KOPT-K1 (cell line): ENCODE measurements around the gene PRRG2.

Source experiments
- H3K27ac ChIP-seq: fragments of 200-600 bp; sonication (generic); 2 replicates; pipeline ENCODE4 v1.5.1; 2016; ENCODE audit warnings: antibody characterized with exemption, mild to moderate bottlenecking, low read depth, low read length; ENCODE audit not compliant: poor library complexity, severe bottlenecking
- H3K36me3 ChIP-seq: fragments of 200-600 bp; sonication (generic); 2 replicates; pipeline ENCODE4 v1.5.1; 2017; ENCODE audit warnings: antibody characterized with exemption, mild to moderate bottlenecking, low read length, moderate library complexity; ENCODE audit not compliant: insufficient read depth
- H3K9me3 ChIP-seq: fragments of 200-600 bp; sonication (generic); 2 replicates; pipeline ENCODE4 v1.5.1; 2017; ENCODE audit warnings: antibody characterized with exemption, low read length, mild to moderate bottlenecking; ENCODE audit not compliant: insufficient read depth, poor library complexity, severe bottlenecking

Gene PRRG2

DNA sequence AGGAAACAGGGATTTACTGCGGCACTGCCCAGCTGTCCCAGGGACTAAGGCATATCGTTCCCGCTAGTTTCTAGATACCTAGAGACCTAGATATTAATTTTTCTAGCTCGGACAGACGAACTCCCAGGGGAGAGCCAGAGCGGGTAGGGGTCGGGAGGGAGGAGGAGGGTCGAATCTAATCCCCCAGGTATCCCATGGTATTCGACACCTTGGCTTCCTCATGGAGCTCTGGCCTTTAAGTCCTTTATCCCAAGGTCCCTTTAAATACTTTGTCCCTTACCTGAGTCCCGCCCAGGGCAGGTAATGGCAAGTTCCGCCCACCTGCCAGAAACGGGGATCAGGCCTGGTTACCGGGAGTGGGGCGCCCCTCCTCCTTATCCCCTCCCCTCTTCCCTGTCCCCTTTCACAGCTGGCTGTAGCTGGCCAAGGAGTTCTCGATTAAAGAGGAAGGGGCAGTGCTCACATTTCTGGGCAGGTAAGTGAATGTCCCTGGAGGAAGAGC, at the start of gene PRRG2:
Gene PRRG2, plus strand, starts transcription at position 310 of the 502 bp plus-strand sequence. CDS start 1,904 bp downstream, outside the sequence.
- peak within 1 kb of the TSS; percentile 82 for H3K27ac ChIP-seq
- H3K36me3 ChIP-seq: peaks cover 6% of the 10 kb centered on the region; the same call in 1 of the 2 replicates
- H3K9me3 ChIP-seq: no peaks in the 10 kb centered on the region

DNA sequence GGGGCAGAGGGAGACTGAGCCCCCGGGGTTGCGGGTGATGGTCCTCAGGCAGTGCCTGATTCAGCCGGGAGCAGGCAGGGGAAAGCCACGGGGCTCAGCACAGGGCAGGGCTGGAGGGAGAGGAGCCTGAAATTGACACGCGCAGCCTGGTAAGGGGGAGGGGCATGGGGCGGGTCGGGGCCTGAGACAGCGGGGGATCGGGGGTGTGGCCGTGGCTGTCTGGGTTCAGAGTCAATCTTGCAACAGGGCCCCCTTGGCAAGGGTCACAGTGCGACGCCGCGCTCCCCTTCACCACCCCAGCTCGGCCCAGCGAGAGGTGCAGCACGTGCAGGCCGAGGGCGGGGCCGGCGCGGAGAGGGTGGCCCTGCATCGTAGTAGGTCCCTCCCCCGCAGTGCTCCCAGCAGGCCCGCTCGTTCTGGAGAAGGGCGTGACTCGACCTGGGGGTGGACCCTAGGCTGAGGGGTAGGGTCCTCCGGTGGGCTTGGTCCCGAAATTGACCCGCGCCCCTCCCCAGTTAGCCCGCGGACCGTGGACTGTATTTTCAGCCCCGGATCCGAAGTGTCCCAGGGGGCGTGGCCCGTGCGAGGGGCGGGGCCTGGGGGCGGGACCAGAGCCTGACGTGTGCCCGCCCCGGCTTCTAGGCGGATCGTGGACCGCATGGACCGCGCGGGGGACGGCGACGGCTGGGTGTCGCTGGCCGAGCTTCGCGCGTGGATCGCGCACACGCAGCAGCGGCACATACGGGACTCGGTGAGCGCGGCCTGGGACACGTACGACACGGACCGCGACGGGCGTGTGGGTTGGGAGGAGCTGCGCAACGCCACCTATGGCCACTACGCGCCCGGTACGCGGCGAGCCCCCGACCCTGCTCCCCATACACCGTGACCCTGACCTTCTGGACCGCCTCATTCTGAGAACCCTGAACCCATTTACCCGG, 47.3 kb upstream of the PRRG2 start:
- Histone ChIP-seq H3K27ac (no peak overlapping the region), H3K9me3 (no peaks in the 10 kb centered on the region), H3K36me3 (no peaks in the 10 kb centered on the region)

DNA sequence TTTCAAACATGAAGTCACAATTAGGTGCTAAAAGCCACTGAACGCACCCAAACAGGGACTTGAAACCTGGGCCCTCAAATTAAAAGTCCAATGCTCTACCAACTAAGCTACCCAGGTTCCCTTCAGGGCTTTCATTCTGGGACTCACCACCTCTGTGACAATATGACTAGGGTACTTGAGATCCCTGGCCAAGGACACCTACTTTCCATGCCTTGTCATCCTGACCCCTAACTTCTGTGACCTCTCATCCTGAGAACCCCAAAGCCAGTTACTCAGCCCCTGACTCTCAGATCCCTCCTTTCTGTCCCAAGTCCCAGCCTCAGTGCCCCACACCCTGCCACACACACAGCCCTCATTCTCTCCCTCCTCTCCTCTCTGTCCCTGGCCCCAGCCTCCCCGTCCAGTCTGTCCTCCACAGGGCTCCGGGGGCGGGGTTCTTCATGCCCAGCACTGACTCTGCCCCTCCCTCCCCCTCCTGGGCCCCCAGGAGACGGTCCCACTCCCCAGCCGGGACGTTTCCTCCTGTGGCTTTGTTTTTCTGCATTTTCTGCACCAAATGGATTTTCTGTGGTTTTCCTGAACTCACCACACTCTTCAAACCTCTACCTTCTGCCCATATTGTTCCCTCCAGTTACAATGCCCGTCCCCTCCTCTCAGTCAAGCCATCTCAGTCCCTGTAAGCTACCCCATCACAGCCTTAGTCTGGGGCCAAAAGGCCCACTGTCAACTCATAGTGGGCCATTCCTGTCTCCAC, 46.3 kb upstream of the PRRG2 start:
- peak overlapping the region; percentile 2 for H3K27ac ChIP-seq
- H3K9me3 ChIP-seq: no peaks in the 10 kb centered on the region
- H3K36me3 ChIP-seq: no peaks in the 10 kb centered on the region

DNA sequence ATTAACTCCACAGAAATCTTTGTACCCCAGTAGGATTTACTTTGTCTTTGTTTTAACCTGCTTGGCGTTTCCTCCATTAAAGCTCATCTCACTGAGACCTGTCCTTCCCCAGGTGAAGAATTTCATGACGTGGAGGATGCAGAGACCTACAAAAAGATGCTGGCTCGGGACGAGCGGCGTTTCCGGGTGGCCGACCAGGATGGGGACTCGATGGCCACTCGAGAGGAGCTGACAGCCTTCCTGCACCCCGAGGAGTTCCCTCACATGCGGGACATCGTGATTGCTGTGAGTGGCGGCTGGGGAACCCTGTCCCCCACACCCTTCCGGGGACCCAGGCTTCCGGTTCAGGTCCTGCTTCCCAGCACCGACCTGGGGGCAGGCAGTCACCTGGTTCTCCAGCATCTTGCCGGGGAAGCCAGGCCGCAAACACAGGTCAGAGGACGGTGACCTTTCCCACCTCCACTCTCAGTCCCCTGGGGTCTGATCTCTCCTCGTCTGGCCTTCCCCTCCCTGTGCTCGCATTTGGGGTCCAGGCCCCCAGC, 44.1 kb upstream of the PRRG2 start:
- Histone ChIP-seq H3K27ac (no peak overlapping the region), H3K36me3 (no peaks in the 10 kb centered on the region), H3K9me3 (no peaks in the 10 kb centered on the region)

DNA sequence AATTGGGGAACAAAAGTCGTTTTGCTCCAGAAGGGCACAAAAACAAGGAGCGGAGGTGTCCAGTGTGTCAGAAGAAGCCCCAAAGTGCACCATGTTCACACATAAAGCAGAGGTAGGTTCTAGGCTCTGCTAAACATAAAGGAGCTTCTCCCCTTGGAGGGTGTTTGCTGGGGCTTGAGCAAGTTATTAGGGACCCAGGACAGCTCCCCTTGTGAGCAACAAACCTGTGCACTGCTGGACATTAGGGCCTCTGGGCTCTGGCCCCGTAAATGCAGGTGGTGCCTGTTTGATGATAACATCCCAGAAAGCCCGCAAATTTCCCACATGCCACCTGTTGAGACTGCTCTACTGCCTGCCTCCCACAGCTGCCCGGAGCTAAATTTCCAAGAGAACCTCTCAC, 42.5 kb upstream of the PRRG2 start:
- H3K9me3 ChIP-seq: no peaks in the 10 kb centered on the region
- no peaks in the 10 kb centered on the region for H3K36me3 ChIP-seq
- no peak overlapping the region for H3K27ac ChIP-seq

DNA sequence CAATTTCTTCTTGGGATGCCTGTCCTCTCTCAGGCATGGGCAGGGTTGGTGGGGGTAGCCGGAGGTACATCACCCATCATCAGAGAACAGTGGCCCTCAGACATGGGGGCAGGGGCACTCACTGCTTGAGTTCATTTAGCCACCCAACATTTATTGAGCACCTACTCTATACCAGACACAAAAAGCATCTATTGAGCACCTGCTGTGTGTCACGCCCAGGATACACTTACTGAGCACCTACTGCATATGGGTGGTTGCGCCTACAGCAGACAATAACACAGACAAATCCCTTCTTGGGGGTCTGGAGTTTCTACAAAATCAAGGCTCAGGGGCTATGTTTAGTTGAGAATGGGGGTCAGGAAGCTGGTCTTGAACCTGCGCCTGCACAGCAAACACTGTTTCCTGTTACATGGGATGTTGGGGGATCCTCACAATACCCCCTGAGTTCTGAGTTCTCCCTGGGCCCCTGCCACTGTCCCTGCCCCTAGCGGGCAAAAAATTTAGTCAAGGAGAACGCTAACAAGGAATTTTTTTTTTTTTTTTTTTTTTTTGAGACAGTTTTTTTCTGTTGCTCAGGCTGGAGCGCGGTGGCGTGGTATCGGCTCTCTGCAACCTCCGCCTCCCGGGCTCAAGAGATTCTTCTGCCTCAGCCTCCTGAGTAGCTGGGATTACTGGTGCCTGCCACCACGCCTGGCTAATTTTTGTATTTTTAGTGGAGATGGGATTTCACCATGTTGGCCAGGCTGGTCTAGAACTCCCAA, 41.7 kb upstream of the PRRG2 start:
- Histone ChIP-seq H3K27ac (no peak overlapping the region), H3K36me3 (no peaks in the 10 kb centered on the region), H3K9me3 (no peaks in the 10 kb centered on the region)

DNA sequence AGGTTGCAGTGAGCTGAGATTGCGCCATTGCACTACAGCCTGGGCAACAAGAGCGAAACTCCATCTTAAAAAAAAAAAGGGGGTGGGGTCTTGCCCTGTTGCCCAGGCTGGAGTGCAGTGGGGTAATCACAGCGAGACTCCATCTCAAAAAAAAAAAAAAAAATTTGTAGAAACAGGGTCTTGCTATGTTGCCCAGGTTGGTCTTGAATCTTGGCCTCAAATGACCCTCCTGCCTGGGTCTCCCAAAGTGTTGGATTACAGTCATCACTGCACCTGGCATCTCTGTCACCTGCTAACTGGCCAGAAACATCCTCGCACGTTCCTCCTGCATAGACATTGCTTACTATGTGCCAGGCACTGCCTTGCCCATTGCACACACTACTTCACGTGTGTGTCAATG, 39.2 kb upstream of the PRRG2 start:
- H3K9me3 ChIP-seq: no peaks in the 10 kb centered on the region
- no peaks in the 10 kb centered on the region for H3K36me3 ChIP-seq
- no peak overlapping the region for H3K27ac ChIP-seq

DNA sequence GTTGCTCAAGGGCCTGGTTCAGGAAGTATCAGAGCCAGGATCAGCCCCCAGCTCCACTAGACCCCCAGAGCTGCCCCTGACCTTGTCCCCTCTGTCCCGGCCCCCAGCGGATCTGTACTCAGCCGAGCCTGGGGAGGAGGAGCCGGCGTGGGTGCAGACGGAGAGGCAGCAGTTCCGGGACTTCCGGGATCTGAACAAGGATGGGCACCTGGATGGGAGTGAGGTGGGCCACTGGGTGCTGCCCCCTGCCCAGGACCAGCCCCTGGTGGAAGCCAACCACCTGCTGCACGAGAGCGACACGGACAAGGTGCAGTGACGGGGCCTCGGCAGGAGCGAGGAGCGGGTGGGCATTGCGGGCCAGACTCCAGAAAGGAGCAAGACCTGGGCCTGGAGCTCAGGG, 38.7 kb upstream of the PRRG2 start:
- Histone ChIP-seq H3K27ac (no peak overlapping the region), H3K36me3 (no peaks in the 10 kb centered on the region), H3K9me3 (no peaks in the 10 kb centered on the region)

DNA sequence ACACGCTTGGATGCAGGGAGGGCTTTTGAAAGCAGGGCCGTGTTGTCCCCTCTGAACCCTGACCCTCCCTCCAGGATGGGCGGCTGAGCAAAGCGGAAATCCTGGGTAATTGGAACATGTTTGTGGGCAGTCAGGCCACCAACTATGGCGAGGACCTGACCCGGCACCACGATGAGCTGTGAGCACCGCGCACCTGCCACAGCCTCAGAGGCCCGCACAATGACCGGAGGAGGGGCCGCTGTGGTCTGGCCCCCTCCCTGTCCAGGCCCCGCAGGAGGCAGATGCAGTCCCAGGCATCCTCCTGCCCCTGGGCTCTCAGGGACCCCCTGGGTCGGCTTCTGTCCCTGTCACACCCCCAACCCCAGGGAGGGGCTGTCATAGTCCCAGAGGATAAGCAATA, 38.1 kb upstream of the PRRG2 start:
- Histone ChIP-seq H3K36me3 (no peaks in the 10 kb centered on the region), H3K9me3 (no peaks in the 10 kb centered on the region), H3K27ac (no peak overlapping the region)

DNA sequence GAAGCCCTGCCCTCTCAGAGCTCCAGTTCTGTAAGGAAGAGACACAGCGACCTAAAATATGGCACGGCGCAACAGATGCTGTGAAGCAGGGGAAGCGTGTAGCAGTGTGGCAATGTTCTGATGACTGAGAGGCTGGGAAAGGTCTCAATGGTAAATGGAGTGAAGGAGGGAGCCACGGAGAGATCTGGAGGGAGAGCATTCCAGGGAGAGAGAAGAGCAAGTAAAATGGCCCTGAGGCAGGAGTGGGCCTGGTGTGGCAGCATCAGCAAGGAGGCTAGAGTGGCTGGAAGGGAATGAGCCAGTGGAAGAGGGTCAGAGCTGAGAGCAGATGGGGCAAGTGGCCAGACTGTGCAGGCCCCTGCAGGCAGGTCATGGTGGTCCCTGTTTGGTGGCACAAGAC, 37.0 kb upstream of the PRRG2 start:
- no peaks in the 10 kb centered on the region for H3K36me3 ChIP-seq
- no peaks in the 10 kb centered on the region for H3K9me3 ChIP-seq
- no peak overlapping the region for H3K27ac ChIP-seq

DNA sequence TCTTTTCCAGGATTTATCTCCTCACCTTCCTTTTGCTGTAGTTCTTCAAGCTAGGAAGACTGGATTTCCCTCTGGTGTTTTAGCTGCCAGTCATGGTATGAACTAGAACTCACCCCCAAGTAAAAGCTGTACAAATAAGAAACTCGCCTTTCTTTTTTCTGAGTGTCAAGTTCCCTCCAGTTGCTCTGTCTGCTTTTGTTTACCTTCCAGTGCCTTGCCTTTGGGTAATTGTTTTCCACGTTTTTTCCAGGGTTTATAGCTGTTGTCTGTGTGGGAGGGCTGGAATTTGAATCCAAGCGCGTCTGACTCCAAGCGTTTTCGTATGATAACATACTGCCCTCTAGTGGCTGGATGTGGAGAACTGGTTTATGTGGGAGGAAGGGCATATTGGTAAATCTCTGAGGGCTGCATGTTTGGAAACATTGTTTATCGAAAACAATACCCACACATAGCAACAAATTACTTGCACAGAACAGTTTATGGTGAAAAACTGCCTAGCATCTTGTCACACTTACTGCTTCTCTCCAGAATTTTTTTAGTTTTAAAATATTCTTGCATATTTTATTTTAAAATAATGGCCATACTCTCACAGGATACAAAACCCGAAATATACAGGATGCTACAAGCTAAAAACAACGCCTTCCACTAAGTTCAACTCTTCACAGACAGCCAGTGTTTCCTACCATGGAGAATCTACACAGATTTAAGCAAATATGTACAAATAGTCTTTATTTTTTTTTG, 34.1 kb upstream of the PRRG2 start:
- Histone ChIP-seq H3K9me3 (no peaks in the 10 kb centered on the region), H3K36me3 (no peaks in the 10 kb centered on the region), H3K27ac (no peak overlapping the region)

DNA sequence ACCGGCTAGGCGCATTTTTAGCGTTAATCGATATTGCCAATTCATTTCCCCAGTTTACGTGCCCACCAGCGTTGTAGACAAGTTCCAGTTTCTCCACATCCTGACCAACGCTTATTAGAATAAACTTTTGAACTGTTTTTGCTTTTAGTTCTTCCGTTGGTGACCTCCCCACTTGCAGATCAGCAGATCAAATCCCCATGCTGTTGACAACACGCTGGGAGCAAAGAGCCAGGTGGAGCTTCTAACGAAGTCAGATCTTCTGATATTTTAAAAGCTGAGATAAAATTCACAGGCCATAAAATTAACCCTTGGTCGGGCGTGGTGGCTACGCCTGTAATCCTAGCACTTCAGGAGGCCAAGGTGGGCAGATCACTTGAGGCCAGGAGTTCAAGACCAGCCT, 32.1 kb upstream of the PRRG2 start:
- no peaks in the 10 kb centered on the region for H3K36me3 ChIP-seq
- H3K27ac ChIP-seq: peak overlapping the region; percentile 48
- no peaks in the 10 kb centered on the region for H3K9me3 ChIP-seq

DNA sequence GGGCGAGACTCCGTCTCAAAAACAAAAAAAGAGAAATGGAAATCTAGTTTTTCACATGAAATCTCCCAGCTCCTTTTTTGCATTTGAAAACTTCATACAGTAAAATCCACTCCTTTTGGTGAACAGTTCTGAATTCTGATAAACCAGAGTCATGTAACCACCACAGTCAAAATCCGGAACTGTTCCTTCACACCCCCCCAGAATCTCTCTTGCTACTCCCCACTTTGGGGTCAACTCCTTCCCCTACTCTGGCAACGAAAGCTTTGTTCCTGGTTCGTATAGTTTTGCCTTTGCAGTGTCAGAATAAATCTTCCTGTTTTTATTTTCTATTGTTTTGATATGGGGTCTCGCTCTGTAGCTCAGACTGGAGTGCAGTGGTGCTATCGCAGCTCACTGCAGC, 29.6 kb upstream of the PRRG2 start:
- Histone ChIP-seq H3K27ac (no peak overlapping the region), H3K9me3 (no peaks in the 10 kb centered on the region)

DNA sequence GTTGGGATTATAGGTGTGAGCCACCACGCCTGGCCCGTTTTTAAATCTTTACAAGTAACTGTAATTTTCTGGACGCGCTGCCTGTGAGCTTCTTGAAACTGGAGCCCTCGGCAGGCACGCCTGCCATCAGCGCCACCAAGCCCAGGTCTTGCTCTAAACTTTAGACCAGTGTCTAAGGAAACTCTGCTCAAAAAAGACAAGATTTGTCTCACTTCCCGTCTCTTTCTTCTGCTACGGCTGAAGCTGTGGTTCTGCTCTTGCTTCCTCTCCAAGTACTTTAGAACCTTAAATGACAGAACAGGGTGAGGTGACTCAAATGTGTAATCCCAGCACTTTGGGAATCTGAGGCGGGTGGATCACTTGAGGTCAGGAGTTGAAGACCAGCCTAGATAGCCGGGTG, 28.4 kb upstream of the PRRG2 start:
- H3K9me3 ChIP-seq: no peaks in the 10 kb centered on the region
- no peak overlapping the region for H3K27ac ChIP-seq
- H3K36me3 ChIP-seq: peaks cover 21% of the 10 kb centered on the region; the same call in 1 of the 2 replicates

More for the DNA sequence above, 29.6 kb upstream of the PRRG2 start:
- H3K36me3 ChIP-seq: peaks cover 9% of the 10 kb centered on the region; the same call in 1 of the 2 replicates
